Endothelial cell of umbilical vein (primary cell): ENCODE results near the gene MGP. TPM values are rescaled to one million over a fixed set of nuclear protein-coding genes. Genes with fewer than 3 reads are reported as not detected.

ENCODE experiments used
- Bru-seq: library from RNA; stranded (reverse); fragments of 400-500 nt; gene quantifications from one replicate; lab custom pipeline; 2021; lab: Mats Ljungman, UMichigan
- BruChase-seq, 2 experiments: library from RNA; stranded (reverse); fragments of 400-500 nt; gene quantifications; one replicate each; lab custom pipeline; 2021; lab: Mats Ljungman, UMichigan
- BruUV-seq: library from RNA; stranded (reverse); fragments of 400-500 nt; replicated peaks from 2 replicates; lab custom pipeline; 2021; lab: Mats Ljungman, UMichigan
- CTCF ChIA-PET: fragments of 300-600, 350-600 bp; sonication (Branson Sonifier 250); formaldehyde crosslinking; loops from one replicate; lab custom pipeline; 2021; ENCODE audit warnings: antibody characterized with exemption, inconsistent platforms; lab: Charles Lee
- POLR2A ChIA-PET: fragments of 300-600, 350-600 bp; sonication (Branson Sonifier 250); formaldehyde crosslinking; loops from one replicate; lab custom pipeline; 2021; ENCODE audit warnings: antibody characterized with exemption, inconsistent platforms; lab: Charles Lee
- DNase-seq: peaks from one replicate; pipeline ENCODE4 v3.0.0-alpha.2; 2011; ENCODE audit warnings: low read depth, low spot score
- FAIRE-seq: peaks from 2 replicates; lab custom pipeline; 2011; peaks lifted over from hg19 to GRCh38; lab: Jason Lieb, UNC
- H2AFZ ChIP-seq: 2 replicates; pipeline ENCODE4 v1.6.0; 2012; ENCODE audit warnings: low read depth, low read length, control low read depth, inconsistent platforms
- H3K27ac ChIP-seq: 2 replicates; pipeline ENCODE4 v1.5.1; 2011; ENCODE audit warnings: low read depth, mild to moderate bottlenecking, control low read depth, low read length, moderate library complexity; ENCODE audit not compliant: insufficient read depth
- H3K27me3 ChIP-seq, 2 experiments: 2 replicates each; pipeline versions ENCODE4 v1.6.0 to v1.6.1; 2011; ENCODE audit warnings: low read length in 2 of 2, mixed read lengths in 1 of 2; ENCODE audit not compliant: control insufficient read depth in 2 of 2, insufficient read depth in 2 of 2
- H3K36me3 ChIP-seq, 2 experiments: 2 replicates in 1 of 2; 3 replicates in 1 of 2; pipeline ENCODE4 v1.5.1; 2011; ENCODE audit warnings: low read length in 2 of 2, mild to moderate bottlenecking in 1 of 2, moderate library complexity in 1 of 2; ENCODE audit not compliant: control insufficient read depth in 2 of 2, insufficient read depth in 2 of 2; ENCODE audit errors: extremely low read depth in 1 of 2
- H3K4me1 ChIP-seq: 3 replicates; pipeline ENCODE4 v1.5.1; 2011; ENCODE audit warnings: mild to moderate bottlenecking, low read length; ENCODE audit not compliant: control insufficient read depth, insufficient read depth; ENCODE audit errors: extremely low read depth
- H3K4me2 ChIP-seq: 2 replicates; pipeline ENCODE4 v1.6.1; 2011; ENCODE audit warnings: low read length, control low read depth, mixed read lengths; ENCODE audit not compliant: insufficient read depth
- H3K4me3 ChIP-seq, 3 experiments: fragments of 200-600 bp in 1 of 3; sonication (generic), shearing (Covaris generic) in 1 of 3; replicated peaks in 1 of 3; 2 replicates each; pipeline ENCODE4 v1.5.1; 2011 to 2016; ENCODE audit warnings: control low read depth in 3 of 3, low read length in 3 of 3, mild to moderate bottlenecking in 2 of 3, inconsistent platforms in 1 of 3, low read depth in 1 of 3, moderate library complexity in 1 of 3; ENCODE audit not compliant: insufficient read depth in 1 of 3
- H3K79me2 ChIP-seq: 2 replicates; pipeline ENCODE4 v1.6.0; 2012; ENCODE audit warnings: low read length, inconsistent platforms; ENCODE audit not compliant: control insufficient read depth, insufficient read depth
- H3K9ac ChIP-seq: replicated peaks from 2 replicates; pipeline ENCODE3; 2011; ENCODE audit warnings: low read length, control low read depth; ENCODE audit not compliant: insufficient read depth; ENCODE audit errors: extremely low read depth
- H3K9me1 ChIP-seq: replicated peaks from 3 replicates; pipeline ENCODE4 v1.6.0; 2011; ENCODE audit warnings: mild to moderate bottlenecking, low read length; ENCODE audit not compliant: control insufficient read depth, insufficient read depth; ENCODE audit errors: extremely low read depth
- H3K9me3 ChIP-seq: replicated peaks from 2 replicates; pipeline ENCODE4 v1.5.1; 2012; ENCODE audit warnings: low read length, inconsistent platforms; ENCODE audit not compliant: control insufficient read depth, insufficient read depth
- H4K20me1 ChIP-seq: replicated peaks from 2 replicates; pipeline ENCODE3; 2011; ENCODE audit warnings: mild to moderate bottlenecking, low read length; ENCODE audit not compliant: control insufficient read depth, insufficient read depth; ENCODE audit errors: extremely low read depth
- EZH2 ChIP-seq: IDR thresholded peaks from 2 replicates; pipeline ENCODE4 v1.6.1; 2012; ENCODE audit warnings: borderline replicate concordance, low read depth, mild to moderate bottlenecking, moderate library complexity, low read length, inconsistent platforms; ENCODE audit not compliant: severe bottlenecking
- FOS ChIP-seq: IDR thresholded peaks from 2 replicates; pipeline ENCODE4 v1.6.1; 2011; ENCODE audit warnings: mild to moderate bottlenecking, low read length, moderate library complexity, borderline replicate concordance; ENCODE audit not compliant: insufficient read depth
- GATA2 ChIP-seq: IDR thresholded peaks from 2 replicates; pipeline ENCODE4 v1.7.0; 2011; ENCODE audit warnings: low read depth, mild to moderate bottlenecking, moderate library complexity, mixed read lengths, low read length; ENCODE audit not compliant: insufficient read length, insufficient read depth
- MAX ChIP-seq: IDR thresholded peaks from 2 replicates; pipeline ENCODE4 v1.6.1; 2011; ENCODE audit not compliant: insufficient read depth, insufficient read length
- POLR2A ChIP-seq: IDR thresholded peaks from 2 replicates; pipeline ENCODE4 v1.6.1; 2012; ENCODE audit warnings: low read depth, mild to moderate bottlenecking, control low read depth, low read length
- POLR2AphosphoS5 ChIP-seq: IDR thresholded peaks from 2 replicates; pipeline ENCODE4 v1.6.1; 2012; ENCODE audit warnings: low read depth, mild to moderate bottlenecking, control low read depth, low read length, moderate library complexity; ENCODE audit not compliant: insufficient read depth
- dilution Hi-C: fragments of 300-500 bp; cut with MboI; formaldehyde crosslinking; loops from one replicate; pipeline ENCODE4 v1.15.0; 2019; ENCODE audit warnings: low sequenced_read_pairs; ENCODE audit not compliant: extremely low pct_ligation_motif_present
- intact Hi-C: fragments of 100-400 bp; cut with micrococcal nuclease; formaldehyde crosslinking; loops from one replicate; pipeline ENCODE4 v1.10.0; 2022
- long read RNA-seq: library from polyadenylated mRNA; stranded (forward); transcript quantifications from one replicate; pipeline ENCODE4 v2.0.0, GENCODE V29; 2021
- polyA minus RNA-seq, 3 experiments: library from RNA; depleted of rRNA, polyadenylated mRNA; stranded (reverse); fragments of >200 nt; gene quantifications; 1 replicate in 1 of 3; 2 replicates in 2 of 3; pipeline ENCODE4 v1.2.3, GENCODE V29; 2011
- polyA plus RNA-seq, 4 experiments: library from polyadenylated mRNA; depleted of rRNA in 3 of 4; stranded (reverse) in 3 of 4; unstranded in 1 of 4; fragments of >200 nt; gene quantifications; 2 replicates each; pipeline versions ENCODE4 v1.2.1 to v1.2.3, GENCODE V29; 2011 to 2012; ENCODE audit warnings: missing spikeins in 1 of 4
- total RNA-seq: library from RNA; stranded (reverse); gene quantifications from 2 replicates; pipeline ENCODE4 v1.2.3, GENCODE V29; 2021

MGP gene
- total RNA-seq (284 and 398 TPM in 2 replicates), polyA plus RNA-seq (479 and 538 TPM in 2 replicates), polyA minus RNA-seq (264 and 315 TPM in 2 replicates), Bru-seq, nascent RNA (percentile 94 among the genes with signal in this experiment), BruChase-seq, experiment 1, labeled RNA remaining after a 6-hour chase (percentile 97 among the genes with signal in this experiment), BruChase-seq, experiment 2, labeled RNA remaining after a 2-hour chase (percentile 90 among the genes with signal in this experiment)
- 472 and 563 TPM in 2 replicates for polyA plus RNA-seq (2011; cell fraction: cytosol; rRNA removed)
- 160 and 196 TPM in 2 replicates for polyA plus RNA-seq (2011; cell fraction: nucleus; rRNA removed)
- 268 and 939 TPM in 2 replicates for polyA plus RNA-seq (2012)
- polyA minus RNA-seq (2011; cell fraction: cytosol; rRNA and poly(A)+ RNA removed) = not detected
- 75.3 and 93.4 TPM in 2 replicates for polyA minus RNA-seq (2011; cell fraction: nucleus; rRNA and poly(A)+ RNA removed)
- long read RNA-seq, transcript MGP-203 (4 exons, 1,405 nt) = major isoform, 528 of 566 reads
- long read RNA-seq, partial matches to known transcripts = 11 of 566 reads
- long read RNA-seq, other reads (novel, unspliced or antisense) = 27 of 566 reads

GRCh38 chr12:14885718-14886221 lies at the start of gene MGP:
MGP (minus strand) TSS chr12:14885854; CDS start chr12:14885791, 63 bp downstream.
- BruUV-seq = no TSS peak
- Histone ChIP-seq H3K79me2 (no peaks in the 10 kb centered on the region), H3K9me1 (no peaks in the 10 kb centered on the region), H3K4me3 (peak within 1 kb of the TSS; percentile 17 to 64 (median 62)), H3K27me3 (no peaks in the 10 kb centered on the region), H3K9me3 (no peaks in the 10 kb centered on the region), H3K4me1 (peaks cover 36% of the 10 kb centered on the region), H2AFZ (peak within 1 kb of the TSS; percentile 82), H3K27ac (peak within 1 kb of the TSS; percentile 49), H4K20me1 (no peaks in the 10 kb centered on the region), H3K9ac (peak within 1 kb of the TSS; percentile 66), H3K36me3 (peaks cover 0 to 2% of the 10 kb centered on the region in 2 experiments), H3K4me2 (peak within 1 kb of the TSS; percentile 87)
- TF ChIP-seq POLR2AphosphoS5 (peak; percentile 56), POLR2A (peak; percentile 98), GATA2 (peak; percentile 90), FOS (no peak), EZH2 (no peak), MAX (no peak)
- FAIRE-seq (peak; percentile 87), DNase-seq (peak; percentile 99)
- intact Hi-C loops (loop anchor here (1.0 to 5.0 kb wide), 4 partner anchors 20 to 113 kb away; partner anchors contain the start of gene ARHGDIB), dilution Hi-C loops (no loop called here)
- ChIA-PET POLR2A (interaction anchor here (0.5 kb wide), 1 partner anchor 67 kb away, joined by 3 read pairs; no protein-coding TSS in a partner anchor), CTCF (interaction anchor here (0.6 to 1.3 kb wide), 5 partner anchors 13 to 99 kb away, joined by 3 to 4 read pairs (median 3); no protein-coding TSS in a partner anchor)
